VCaP (cell line): ENCODE measurements around the gene SULF2.

Source experiments
- H3K27ac ChIP-seq: fragments of 450-650 bp; 2 replicates; pipeline ENCODE4 v1.5.1; 2017
- CTCF ChIP-seq: fragments of 450-650 bp; conservative IDR thresholded peaks from 2 replicates; pipeline ENCODE4 v1.5.1; 2017; ENCODE audit warnings: mild to moderate bottlenecking, moderate library complexity

Gene SULF2

GRCh38 chr20:47679462-47679861 lies 105.8 kb downstream of the SULF2 start:
- no peak for TF ChIP-seq CTCF
- no peak overlapping the region for H3K27ac ChIP-seq

- H3K27ac ChIP-seq = no peak overlapping the region
- TF ChIP-seq CTCF = no peak
Measured at GRCh38 chr20:47678536-47678935, 106.7 kb downstream of the SULF2 start.

GRCh38 chr20:47677635-47678453 lies 107.4 kb downstream of the SULF2 start:
- H3K27ac ChIP-seq = no peak overlapping the region

GRCh38 chr20:47676912-47677634 lies 108.2 kb downstream of the SULF2 start:
- no peak for TF ChIP-seq CTCF
- no peak overlapping the region for H3K27ac ChIP-seq

More at GRCh38 chr20:47677635-47678453, 107.4 kb downstream of the SULF2 start:
- TF ChIP-seq CTCF = peak; percentile 98

GRCh38 chr20:47676219-47676721 lies 109.0 kb downstream of the SULF2 start:
- no peak overlapping the region for H3K27ac ChIP-seq
- TF ChIP-seq CTCF = no peak

- no peak overlapping the region for H3K27ac ChIP-seq
- TF ChIP-seq CTCF = no peak
Measured at GRCh38 chr20:47675190-47676142, 109.8 kb downstream of the SULF2 start.
